Hepatocyte (in vitro differentiated cells): ENCODE measurements around the gene ASPSCR1. TPM values are rescaled to one million over a fixed set of nuclear protein-coding genes. Genes with fewer than 3 reads are reported as not detected.

Experiments used
- DNase-seq: peaks from one replicate; pipeline ENCODE4 v3.0.0-alpha.2; 2016; ENCODE audit warnings: low spot score
- H2AFZ ChIP-seq: fragments of 200-600 bp; sonication (generic); 2 replicates; pipeline ENCODE4 v1.6.0; 2016; ENCODE audit warnings: antibody characterized with exemption, mild to moderate bottlenecking
- H3K27ac ChIP-seq: fragments of 200-600 bp; sonication (generic); 2 replicates; pipeline ENCODE4 v1.5.1; 2016; ENCODE audit warnings: mild to moderate bottlenecking
- H3K27me3 ChIP-seq: fragments of 200-600 bp; sonication (generic); 2 replicates; pipeline ENCODE4 v1.6.1; 2016
- H3K36me3 ChIP-seq: fragments of 200-600 bp; sonication (generic); replicated peaks from 2 replicates; pipeline ENCODE4 v1.5.1; 2016; ENCODE audit warnings: low read depth; ENCODE audit not compliant: insufficient read depth
- H3K4me1 ChIP-seq: fragments of 200-600 bp; sonication (generic); 2 replicates; pipeline ENCODE4 v1.5.1; 2016; ENCODE audit warnings: mild to moderate bottlenecking, moderate library complexity; ENCODE audit not compliant: insufficient read depth
- H3K4me2 ChIP-seq: fragments of 200-600 bp; sonication (generic); 2 replicates; pipeline ENCODE4 v1.6.0; 2016
- H3K4me3 ChIP-seq: fragments of 200-600 bp; sonication (generic); 2 replicates; pipeline ENCODE4 v1.5.1; 2016; ENCODE audit warnings: mild to moderate bottlenecking
- H3K79me2 ChIP-seq: fragments of 200-600 bp; sonication (generic); 2 replicates; pipeline ENCODE4 v1.6.0; 2017; ENCODE audit warnings: mild to moderate bottlenecking
- H3K9me2 ChIP-seq: fragments of 200-600 bp; sonication (generic); replicated peaks from 2 replicates; pipeline ENCODE4 v1.6.0; 2017; ENCODE audit warnings: mild to moderate bottlenecking; ENCODE audit not compliant: insufficient read depth
- H3K9me3 ChIP-seq: fragments of 200-600 bp; sonication (generic); 2 replicates; pipeline ENCODE4 v1.5.1; 2016; ENCODE audit warnings: low read depth, mild to moderate bottlenecking
- H4K20me1 ChIP-seq: fragments of 200-600 bp; sonication (generic); 2 replicates; pipeline ENCODE4 v1.6.0; 2016; ENCODE audit warnings: mild to moderate bottlenecking; ENCODE audit not compliant: insufficient read depth, poor library complexity, severe bottlenecking
- EZH2 ChIP-seq: fragments of 200-600 bp; sonication (generic); IDR thresholded peaks from 2 replicates; pipeline ENCODE4 v1.6.1; 2016; ENCODE audit warnings: antibody characterized with exemption, mild to moderate bottlenecking, borderline replicate concordance
- EZH2phosphoT487 ChIP-seq: fragments of 200-600 bp; sonication (generic); IDR thresholded peaks from one replicate; pipeline ENCODE4 v1.6.1; 2018; ENCODE audit warnings: antibody characterized with exemption, mild to moderate bottlenecking, low read depth, moderate library complexity; ENCODE audit not compliant: unreplicated experiment, severe bottlenecking
- whole genome bisulfite sequencing: methylation state at CpG from one replicate; pipeline ENCODE4 v1.1.6; 2016; ENCODE audit warnings: low lambda C conversion rate; ENCODE audit errors: missing lambda C conversion rate; 5-methylcytosine and 5-hydroxymethylcytosine counted together
- polyA plus RNA-seq: library from polyadenylated mRNA; unstranded; fragments of >200 nt; fragmentation: Nextera tagmentation; extraction: Ambion mirVana; gene quantifications from 2 replicates; pipeline ENCODE4 v1.2.1, GENCODE V29; 2016
- total RNA-seq: library from RNA; depleted of rRNA; stranded (reverse); fragments of >200 nt; gene quantifications from 2 replicates; pipeline ENCODE4 v1.2.3, GENCODE V29; 2014
- TF ChIP-seq, protein P1 (sequence below): fragments of 200-600 bp; sonication (generic); IDR thresholded peaks from 2 replicates; pipeline ENCODE4 v1.5.1; 2016; ENCODE audit warnings: antibody characterized with exemption, mild to moderate bottlenecking; ENCODE audit not compliant: poor library complexity

The ASPSCR1 gene
- total and polyA plus RNA-seq, 2 experiments from 2014 or later = 28.4 to 45.9 TPM

DNA sequence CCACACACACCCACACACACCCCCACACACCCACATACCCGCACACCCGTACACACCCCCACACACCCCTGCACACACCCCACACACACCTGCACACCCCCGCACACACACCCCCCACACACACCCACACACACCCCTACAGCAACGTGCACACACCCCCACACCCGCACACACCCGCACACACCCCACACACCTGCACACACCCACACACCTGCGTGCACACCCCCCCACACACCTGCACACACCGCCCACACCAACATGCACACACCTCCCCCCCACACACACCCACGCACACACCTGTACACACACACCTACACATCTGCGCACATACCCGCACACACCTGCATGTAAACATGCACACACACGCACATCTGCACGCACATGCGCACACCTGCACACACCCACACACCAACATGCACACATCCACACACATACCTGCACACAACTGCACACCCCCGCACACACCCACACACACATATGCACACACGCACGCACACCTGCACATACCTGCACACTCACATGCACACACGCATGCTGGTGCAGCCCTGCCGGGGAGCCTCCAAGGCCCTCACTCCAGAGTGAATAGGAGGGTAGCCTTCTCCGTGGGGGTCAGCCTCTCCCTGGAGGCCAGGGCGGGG is 7.5 kb downstream of the ASPSCR1 start:
- no peaks in the 10 kb centered on the region for H4K20me1 ChIP-seq
- DNase-seq = no peak
- H3K4me3 ChIP-seq = no peak overlapping the region
- no peak overlapping the region for H3K4me2 ChIP-seq
- no peak overlapping the region for H2AFZ ChIP-seq
- H3K27me3 ChIP-seq = no peaks in the 10 kb centered on the region
- H3K9me3 ChIP-seq = no peaks in the 10 kb centered on the region
- H3K79me2 ChIP-seq = no peaks in the 10 kb centered on the region
- H3K36me3 ChIP-seq = no peaks in the 10 kb centered on the region
- H3K4me1 ChIP-seq = no peaks in the 10 kb centered on the region
- no peak overlapping the region for H3K27ac ChIP-seq
- TF ChIP-seq EZH2phosphoT487 (no peak), EZH2 (no peak)
- TF ChIP-seq, protein P1, sequence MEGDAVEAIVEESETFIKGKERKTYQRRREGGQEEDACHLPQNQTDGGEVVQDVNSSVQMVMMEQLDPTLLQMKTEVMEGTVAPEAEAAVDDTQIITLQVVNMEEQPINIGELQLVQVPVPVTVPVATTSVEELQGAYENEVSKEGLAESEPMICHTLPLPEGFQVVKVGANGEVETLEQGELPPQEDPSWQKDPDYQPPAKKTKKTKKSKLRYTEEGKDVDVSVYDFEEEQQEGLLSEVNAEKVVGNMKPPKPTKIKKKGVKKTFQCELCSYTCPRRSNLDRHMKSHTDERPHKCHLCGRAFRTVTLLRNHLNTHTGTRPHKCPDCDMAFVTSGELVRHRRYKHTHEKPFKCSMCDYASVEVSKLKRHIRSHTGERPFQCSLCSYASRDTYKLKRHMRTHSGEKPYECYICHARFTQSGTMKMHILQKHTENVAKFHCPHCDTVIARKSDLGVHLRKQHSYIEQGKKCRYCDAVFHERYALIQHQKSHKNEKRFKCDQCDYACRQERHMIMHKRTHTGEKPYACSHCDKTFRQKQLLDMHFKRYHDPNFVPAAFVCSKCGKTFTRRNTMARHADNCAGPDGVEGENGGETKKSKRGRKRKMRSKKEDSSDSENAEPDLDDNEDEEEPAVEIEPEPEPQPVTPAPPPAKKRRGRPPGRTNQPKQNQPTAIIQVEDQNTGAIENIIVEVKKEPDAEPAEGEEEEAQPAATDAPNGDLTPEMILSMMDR = no peak
- WGBS = 94% methylated on average over 15 of the region's 21 CpGs
- H3K9me2 ChIP-seq = no peaks in the 10 kb centered on the region

DNA sequence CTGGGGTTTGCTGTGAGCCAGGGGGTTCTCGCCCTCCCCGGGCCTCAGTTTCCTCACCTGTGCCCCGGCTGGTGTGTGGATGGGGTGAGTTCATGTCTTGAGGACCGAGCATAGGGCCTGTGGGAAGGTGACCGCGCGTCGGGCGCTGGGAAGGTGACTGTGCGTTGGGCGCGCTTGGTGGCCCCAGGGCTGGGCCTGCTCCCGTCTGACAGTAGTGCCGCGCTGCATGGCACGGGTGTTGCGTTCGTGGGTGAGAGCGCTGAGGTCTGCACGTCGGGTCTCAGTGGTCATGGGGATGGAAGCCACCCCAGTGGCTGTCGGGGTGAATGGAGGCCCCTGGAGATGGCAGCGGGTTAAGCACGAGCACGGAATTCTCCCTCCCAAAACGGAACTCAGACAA is 9.2 kb downstream of the ASPSCR1 start:
- Histone ChIP-seq H3K9me2 (no peaks in the 10 kb centered on the region), H3K4me1 (peaks cover 6% of the 10 kb centered on the region), H3K4me3 (no peak overlapping the region), H3K9me3 (no peaks in the 10 kb centered on the region), H4K20me1 (no peaks in the 10 kb centered on the region), H3K27me3 (no peaks in the 10 kb centered on the region), H3K36me3 (no peaks in the 10 kb centered on the region), H3K27ac (no peak overlapping the region), H2AFZ (no peak overlapping the region), H3K4me2 (no peak overlapping the region), H3K79me2 (no peaks in the 10 kb centered on the region)
- DNase-seq = no peak
- WGBS = 98% methylated on average over 26 of the region's 26 CpGs
- no peak for TF ChIP-seq EZH2phosphoT487
- TF ChIP-seq, protein P1 = no peak
- TF ChIP-seq EZH2 = no peak

DNA sequence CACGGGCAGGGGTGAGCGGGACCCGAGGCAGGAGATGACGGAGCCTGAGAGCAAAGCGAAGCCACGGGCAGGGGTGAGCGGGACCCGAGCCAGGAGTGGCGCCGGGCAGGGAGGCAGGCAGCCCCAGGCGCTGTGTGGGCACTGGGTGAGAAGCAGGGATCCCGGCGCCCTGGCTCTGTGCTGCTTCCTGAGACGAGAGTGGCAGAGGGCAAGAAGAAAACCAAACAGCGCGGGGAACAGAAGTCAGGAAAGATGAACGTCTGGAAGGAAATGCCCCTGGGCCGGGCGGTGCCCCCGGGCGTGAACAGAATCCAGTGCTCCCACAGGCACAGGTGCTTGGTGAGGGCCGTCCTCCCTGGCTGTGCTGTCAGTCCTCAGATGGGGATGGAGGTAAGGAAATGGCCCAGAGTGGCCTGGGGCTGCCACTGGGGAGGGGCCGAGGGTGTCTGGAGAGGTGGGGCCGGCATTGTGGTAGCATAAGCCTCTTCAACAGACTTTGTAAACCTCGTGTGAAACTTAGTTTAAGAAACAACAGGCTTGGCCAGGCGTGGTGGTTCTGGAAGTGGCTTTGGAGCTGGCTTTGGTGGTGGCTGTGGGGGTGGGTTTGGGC is 9.8 kb downstream of the ASPSCR1 start:
- WGBS = 96% methylated on average over 26 of the region's 26 CpGs
- no peak overlapping the region for H2AFZ ChIP-seq
- no peak overlapping the region for H3K4me2 ChIP-seq
- no peaks in the 10 kb centered on the region for H3K9me2 ChIP-seq
- H3K4me3 ChIP-seq = no peak overlapping the region
- no peaks in the 10 kb centered on the region for H4K20me1 ChIP-seq
- H3K27ac ChIP-seq = no peak overlapping the region
- peaks cover 13% of the 10 kb centered on the region for H3K4me1 ChIP-seq
- no peaks in the 10 kb centered on the region for H3K27me3 ChIP-seq
- TF ChIP-seq EZH2 (no peak), EZH2phosphoT487 (no peak)
- TF ChIP-seq, protein P1 = no peak
- H3K9me3 ChIP-seq = no peaks in the 10 kb centered on the region
- no peaks in the 10 kb centered on the region for H3K36me3 ChIP-seq
- no peak for DNase-seq
- H3K79me2 ChIP-seq = no peaks in the 10 kb centered on the region
